GM23338 (cell line): Measurements from ENCODE around the gene ZNF619. TPM values are rescaled to one million over a fixed set of nuclear protein-coding genes. Genes with fewer than 3 reads are reported as not detected.

ENCODE experiments used
- ATAC-seq: fragments of 200-7000 bp; cut with Tn5 transposase; 3 replicates; pipeline ENCODE4 v1.9.1; 2020
- DNase-seq: peaks from one replicate; pipeline ENCODE4 v3.0.0-alpha.2; 2015; ENCODE audit warnings: low spot score
- H2AFZ ChIP-seq: fragments of 200-600 bp; sonication (generic); 2 replicates; pipeline ENCODE4 v1.8.0; 2016; ENCODE audit warnings: antibody characterized with exemption, mild to moderate bottlenecking, moderate library complexity
- H3F3A ChIP-seq: fragments of 200-600 bp; sonication (generic); replicated peaks from 2 replicates; pipeline ENCODE4 v1.8.0; 2017; ENCODE audit warnings: antibody characterized with exemption, mixed run types, low read depth
- H3K27ac ChIP-seq: fragments of 200-600 bp; sonication (generic); 2 replicates; pipeline ENCODE4 v1.6.1; 2016; ENCODE audit warnings: low read depth
- H3K27me3 ChIP-seq: fragments of 200-600 bp; sonication (generic); 2 replicates; pipeline ENCODE4 v1.8.0; 2016; ENCODE audit warnings: mild to moderate bottlenecking, mixed run types, moderate library complexity; ENCODE audit not compliant: insufficient read depth
- H3K36me3 ChIP-seq: fragments of 200-600 bp; sonication (generic); 2 replicates; pipeline ENCODE4 v1.8.0; 2016; ENCODE audit warnings: mild to moderate bottlenecking; ENCODE audit not compliant: insufficient read depth
- H3K4me1 ChIP-seq: fragments of 200-600 bp; sonication (generic); 2 replicates; pipeline ENCODE4 v1.8.0; 2016; ENCODE audit warnings: mild to moderate bottlenecking, moderate library complexity; ENCODE audit not compliant: insufficient read depth
- H3K4me2 ChIP-seq: fragments of 200-600 bp; sonication (generic); 2 replicates; pipeline ENCODE4 v1.7.1; 2017; ENCODE audit warnings: mixed run types
- H3K4me3 ChIP-seq: fragments of 200-600 bp; sonication (generic); 2 replicates; pipeline ENCODE4 v1.6.1; 2016; ENCODE audit warnings: mixed run types
- H3K79me2 ChIP-seq: fragments of 200-600 bp; sonication (generic); replicated peaks from 2 replicates; pipeline ENCODE4 v1.8.0; 2017; ENCODE audit warnings: mild to moderate bottlenecking; ENCODE audit not compliant: insufficient read depth
- H3K9me2 ChIP-seq: fragments of 200-600 bp; sonication (generic); 2 replicates; pipeline ENCODE4 v1.8.0; 2017; ENCODE audit not compliant: insufficient read depth
- H4K20me1 ChIP-seq: fragments of 200-600 bp; sonication (generic); replicated peaks from 2 replicates; pipeline ENCODE4 v1.8.0; 2017; ENCODE audit warnings: mild to moderate bottlenecking; ENCODE audit not compliant: insufficient read depth
- H3K27ac Mint-ChIP-seq: 2 replicates; pipeline ENCODE4 v1.8.0; 2020; ENCODE audit warnings: inconsistent platforms, mild to moderate bottlenecking, moderate library complexity, mixed read lengths
- H3K27me3 Mint-ChIP-seq: 3 replicates; pipeline ENCODE4 v1.8.0; 2022; ENCODE audit warnings: low read depth, mild to moderate bottlenecking, moderate library complexity, mixed read lengths, inconsistent platforms; ENCODE audit not compliant: insufficient read depth, poor library complexity
- H3K36me3 Mint-ChIP-seq: 3 replicates; pipeline ENCODE4 v1.8.0; 2021; ENCODE audit warnings: low read depth, mild to moderate bottlenecking, inconsistent platforms, moderate library complexity, mixed read lengths
- H3K4me1 Mint-ChIP-seq: 3 replicates; pipeline ENCODE4 v1.8.0; 2020; ENCODE audit warnings: mild to moderate bottlenecking, inconsistent platforms, mixed read lengths
- H3K4me3 Mint-ChIP-seq: 3 replicates; pipeline ENCODE4 v1.8.0; 2021; ENCODE audit warnings: moderate library complexity, mild to moderate bottlenecking, inconsistent platforms, mixed read lengths
- H3K9me3 Mint-ChIP-seq: 3 replicates; pipeline ENCODE4 v1.8.0; 2020; ENCODE audit warnings: moderate library complexity, mild to moderate bottlenecking, inconsistent platforms, mixed read lengths
- CREB1 ChIP-seq: fragments of 250-450 bp; sonication (Bioruptor Pico); IDR thresholded peaks from 2 replicates; pipeline ENCODE4 v1.5.0; 2020; ENCODE audit warnings: low read depth, mild to moderate bottlenecking, moderate library complexity
- ETS1 ChIP-seq: IDR thresholded peaks from 2 replicates; pipeline ENCODE4 v1.6.1; 2016; ENCODE audit warnings: antibody characterized with exemption
- EZH2phosphoT487 ChIP-seq: fragments of 200-600 bp; sonication (generic); IDR thresholded peaks from one replicate; pipeline ENCODE4 v1.8.1; 2018; ENCODE audit warnings: antibody characterized with exemption; ENCODE audit not compliant: unreplicated experiment
- JUNB ChIP-seq: IDR thresholded peaks from one replicate; pipeline ENCODE4 v1.6.1; 2016; ENCODE audit warnings: antibody characterized with exemption; ENCODE audit not compliant: unreplicated experiment
- NANOG ChIP-seq: IDR thresholded peaks from 2 replicates; pipeline ENCODE4 v1.6.1; 2016; ENCODE audit warnings: antibody characterized with exemption, borderline replicate concordance
- ZNF114 ChIP-seq: fragments of 250-450 bp; sonication (Bioruptor Pico); IDR thresholded peaks from 2 replicates; pipeline ENCODE4 v1.5.0; 2020; ENCODE audit warnings: mild to moderate bottlenecking, moderate library complexity
- ZNF331 ChIP-seq: fragments of 250-450 bp; sonication (Bioruptor Pico); IDR thresholded peaks from 2 replicates; pipeline ENCODE4 v1.5.0; 2020; ENCODE audit warnings: low read depth, mild to moderate bottlenecking, moderate library complexity
- ZNF462 ChIP-seq: fragments of 250-450 bp; sonication (Bioruptor Pico); IDR thresholded peaks from 2 replicates; pipeline ENCODE4 v1.5.0; 2020; ENCODE audit warnings: mild to moderate bottlenecking, moderate library complexity
- polyA plus RNA-seq: library from polyadenylated mRNA; unstranded; fragments of >200 nt; fragmentation: Nextera tagmentation; extraction: Ambion mirVana; gene quantifications from 2 replicates; pipeline ENCODE4 v1.2.1, GENCODE V29; 2016
- total RNA-seq: library from RNA; depleted of rRNA; stranded (reverse); fragments of >200 nt; shearing (Covaris generic); gene quantifications from 2 replicates; pipeline ENCODE4 v1.2.3, GENCODE V29; 2014
- TF ChIP-seq, protein P1 (sequence below): IDR thresholded peaks from one replicate; pipeline ENCODE4 v1.6.1; 2018; ENCODE audit warnings: antibody characterized with exemption; ENCODE audit not compliant: unreplicated experiment

The ZNF619 gene
- total and polyA plus RNA-seq, 2 experiments from 2014 or later, result 1.3 to 7.4 TPM

DNA sequence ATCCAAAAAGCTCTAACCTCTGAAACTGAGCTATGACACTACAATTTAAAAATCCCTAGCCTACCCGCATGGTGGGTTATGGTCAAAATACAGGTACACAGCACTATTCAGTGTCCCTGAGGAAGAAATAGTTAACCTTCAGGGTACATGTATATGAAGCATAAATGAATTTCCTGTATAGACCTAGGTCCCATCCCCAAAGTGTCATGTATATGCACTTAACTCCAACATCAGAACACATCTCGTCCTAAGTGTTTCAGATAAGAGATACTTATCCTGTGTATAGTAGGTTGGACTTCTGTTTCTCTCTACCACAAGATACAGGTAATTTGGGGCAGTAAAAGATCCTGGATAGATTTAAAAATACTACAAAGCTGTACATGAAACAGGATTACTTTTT lies 13.3 kb upstream of the ZNF619 start:
- H3K4me3 ChIP-seq, result no peak overlapping the region
- peaks cover 7% of the 10 kb centered on the region for H3K4me1 ChIP-seq
- no peaks in the 10 kb centered on the region for H3K27me3 ChIP-seq
- no peak overlapping the region for H3K4me2 ChIP-seq
- peaks cover 54% of the 10 kb centered on the region for H3K36me3 ChIP-seq
- ATAC-seq (no peak), DNase-seq (no peak)
- peak overlapping the region; percentile 83; the same call in 1 of the 2 replicates for H3K27ac ChIP-seq
- peaks cover 20% of the 10 kb centered on the region for H3K79me2 ChIP-seq
- no peak overlapping the region for H3K4me3 Mint-ChIP-seq
- no peak overlapping the region for H3K27ac Mint-ChIP-seq
- H3K36me3 Mint-ChIP-seq, result peaks cover 66% of the 10 kb centered on the region
- H4K20me1 ChIP-seq, result peaks cover 47% of the 10 kb centered on the region
- H3K27me3 Mint-ChIP-seq, result peaks cover 3% of the 10 kb centered on the region
- no peaks in the 10 kb centered on the region for H3K9me3 Mint-ChIP-seq
- TF ChIP-seq CREB1 (CRISPR knock-in tag), result no peak
- TF ChIP-seq ZNF462 (CRISPR knock-in tag), result no peak
- TF ChIP-seq, protein P1, sequence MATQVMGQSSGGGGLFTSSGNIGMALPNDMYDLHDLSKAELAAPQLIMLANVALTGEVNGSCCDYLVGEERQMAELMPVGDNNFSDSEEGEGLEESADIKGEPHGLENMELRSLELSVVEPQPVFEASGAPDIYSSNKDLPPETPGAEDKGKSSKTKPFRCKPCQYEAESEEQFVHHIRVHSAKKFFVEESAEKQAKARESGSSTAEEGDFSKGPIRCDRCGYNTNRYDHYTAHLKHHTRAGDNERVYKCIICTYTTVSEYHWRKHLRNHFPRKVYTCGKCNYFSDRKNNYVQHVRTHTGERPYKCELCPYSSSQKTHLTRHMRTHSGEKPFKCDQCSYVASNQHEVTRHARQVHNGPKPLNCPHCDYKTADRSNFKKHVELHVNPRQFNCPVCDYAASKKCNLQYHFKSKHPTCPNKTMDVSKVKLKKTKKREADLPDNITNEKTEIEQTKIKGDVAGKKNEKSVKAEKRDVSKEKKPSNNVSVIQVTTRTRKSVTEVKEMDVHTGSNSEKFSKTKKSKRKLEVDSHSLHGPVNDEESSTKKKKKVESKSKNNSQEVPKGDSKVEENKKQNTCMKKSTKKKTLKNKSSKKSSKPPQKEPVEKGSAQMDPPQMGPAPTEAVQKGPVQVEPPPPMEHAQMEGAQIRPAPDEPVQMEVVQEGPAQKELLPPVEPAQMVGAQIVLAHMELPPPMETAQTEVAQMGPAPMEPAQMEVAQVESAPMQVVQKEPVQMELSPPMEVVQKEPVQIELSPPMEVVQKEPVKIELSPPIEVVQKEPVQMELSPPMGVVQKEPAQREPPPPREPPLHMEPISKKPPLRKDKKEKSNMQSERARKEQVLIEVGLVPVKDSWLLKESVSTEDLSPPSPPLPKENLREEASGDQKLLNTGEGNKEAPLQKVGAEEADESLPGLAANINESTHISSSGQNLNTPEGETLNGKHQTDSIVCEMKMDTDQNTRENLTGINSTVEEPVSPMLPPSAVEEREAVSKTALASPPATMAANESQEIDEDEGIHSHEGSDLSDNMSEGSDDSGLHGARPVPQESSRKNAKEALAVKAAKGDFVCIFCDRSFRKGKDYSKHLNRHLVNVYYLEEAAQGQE, result no peak
- TF ChIP-seq EZH2phosphoT487, result no peak
- no peak for TF ChIP-seq JUNB
- TF ChIP-seq ZNF114 (CRISPR knock-in tag), result no peak
- no peak for TF ChIP-seq ZNF331 (CRISPR knock-in tag)
- no peak for TF ChIP-seq NANOG
- TF ChIP-seq ETS1, result no peak
- peaks cover 51% of the 10 kb centered on the region for H3F3A ChIP-seq
- no peak overlapping the region for H2AFZ ChIP-seq
- peaks cover 20% of the 10 kb centered on the region; the same call in 2 of the 3 replicates for H3K4me1 Mint-ChIP-seq
- no peaks in the 10 kb centered on the region for H3K9me2 ChIP-seq
